HG03280 (cell line): ENCODE measurements around the gene HACE1.
A peak's percentile ranks its signal among the peaks of the same experiment; 100 is the strongest.
"Not testable (repeated sequence)": the region's sequence is repeated elsewhere in the genome, so short reads cannot be mapped to it uniquely, and the experiment has no call there.

Experiments used
- ATAC-seq: cut with Tn5 transposase; IDR thresholded peaks from one replicate; pipeline ENCODE4 v1.9.1; 2021; ENCODE audit warnings: mild to moderate bottlenecking, moderate library complexity; ENCODE audit not compliant: unreplicated experiment

Gene HACE1

GRCh38 chr6:104835782-104836181, 23.9 kb downstream of the HACE1 start:
- ATAC-seq, result no peak

- no peak for ATAC-seq
Measured at GRCh38 chr6:104829183-104829958, 30.3 kb downstream of the HACE1 start.

- ATAC-seq, result no peak
Measured at GRCh38 chr6:104828478-104828877, 31.2 kb downstream of the HACE1 start.

GRCh38 chr6:104820820-104821219, 38.9 kb downstream of the HACE1 start:
- not testable (repeated sequence) for ATAC-seq

GRCh38 chr6:104816125-104816524, 43.6 kb downstream of the HACE1 start:
- ATAC-seq, result no peak

GRCh38 chr6:104814743-104815142, 45.0 kb downstream of the HACE1 start:
- ATAC-seq, result no peak

GRCh38 chr6:104813552-104813951, 46.2 kb downstream of the HACE1 start:
- ATAC-seq, result no peak

- ATAC-seq, result no peak
Measured at GRCh38 chr6:104809116-104809515, 50.6 kb downstream of the HACE1 start.

GRCh38 chr6:104805335-104805734, 54.4 kb downstream of the HACE1 start:
- ATAC-seq, result not testable (repeated sequence)

GRCh38 chr6:104799134-104799657, 60.5 kb downstream of the HACE1 start:
- no peak for ATAC-seq

GRCh38 chr6:104796031-104796785, 63.5 kb downstream of the HACE1 start:
- no peak for ATAC-seq

GRCh38 chr6:104795363-104795762, 64.4 kb downstream of the HACE1 start:
- no peak for ATAC-seq

GRCh38 chr6:104789770-104790190, 69.9 kb downstream of the HACE1 start:
- peak; percentile 84 for ATAC-seq

GRCh38 chr6:104788400-104788799, 71.3 kb downstream of the HACE1 start:
- ATAC-seq, result no peak

- ATAC-seq, result no peak
Measured at GRCh38 chr6:104787305-104787704, 72.4 kb downstream of the HACE1 start.

GRCh38 chr6:104784884-104785283, 74.8 kb downstream of the HACE1 start:
- no peak for ATAC-seq

- ATAC-seq, result peak; percentile 91
Measured at GRCh38 chr6:104771258-104771832, 88.4 kb downstream of the HACE1 start.

GRCh38 chr6:104768906-104769305, 90.8 kb downstream of the HACE1 start:
- ATAC-seq, result no peak

- no peak for ATAC-seq
Measured at GRCh38 chr6:104766595-104766994, 93.1 kb downstream of the HACE1 start.

GRCh38 chr6:104754788-104755409, 104.8 kb downstream of the HACE1 start:
- no peak for ATAC-seq

GRCh38 chr6:104753251-104753650, 106.5 kb downstream of the HACE1 start:
- no peak for ATAC-seq
